Activated T-cell treated with anti-CD3 and anti-CD28 coated beads for 1 hour (primary cell): Measurements from ENCODE around the gene ZBTB17.
"Not testable (repeated sequence)": the region's sequence is repeated elsewhere in the genome, so short reads cannot be mapped to it uniquely, and the experiment has no call there.

Source experiments
- DNase-seq: peaks from one replicate; pipeline ENCODE4 v3.0.0-alpha.2; 2020; ENCODE audit warnings: low read depth

The ZBTB17 gene

DNA sequence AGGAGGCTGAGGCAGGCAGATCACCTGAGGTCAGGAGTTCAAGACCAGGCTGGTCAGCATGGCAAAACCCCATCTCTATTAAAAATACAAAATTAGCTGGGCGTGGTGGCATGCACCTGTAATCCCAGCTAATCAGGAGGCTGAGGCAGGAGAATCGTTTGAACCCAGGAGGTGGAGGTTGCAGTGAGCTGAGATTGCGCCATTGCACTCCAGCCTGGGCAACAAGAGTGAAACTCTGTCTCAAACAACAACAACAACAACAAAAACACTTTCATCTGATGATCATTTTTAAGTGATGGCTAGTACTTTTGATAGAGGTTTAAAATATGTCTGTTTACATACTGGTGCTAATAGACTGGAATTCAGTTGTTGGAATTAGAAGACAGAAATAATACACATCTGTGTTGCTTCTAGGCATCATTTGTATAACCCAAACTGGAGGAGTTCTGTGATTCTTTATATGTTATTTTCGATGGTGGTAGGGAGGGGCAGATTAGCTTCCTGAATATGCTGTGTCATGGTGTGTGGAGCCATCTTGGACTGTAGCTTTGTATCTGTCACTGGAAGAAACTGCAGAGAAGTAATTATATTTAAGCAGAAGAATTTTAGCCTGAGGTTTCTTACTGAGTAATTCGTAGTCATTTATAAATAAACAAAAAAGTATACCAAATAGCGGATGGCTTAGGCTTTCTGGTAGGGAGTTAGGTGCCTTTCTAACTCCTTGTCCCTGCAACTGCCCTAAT is 82.9 kb downstream of the ZBTB17 start:
- DNase-seq, result not testable (repeated sequence)
